Kasumi-1 (cell line): ENCODE data around the gene RDM1.
"Not testable (repeated sequence)": the region's sequence is repeated elsewhere in the genome, so short reads cannot be mapped to it uniquely, and the experiment has no call there.

Source experiments
- DNase-seq, 2 experiments: peaks; one replicate each; lab custom pipeline; 2025; lab: John Stamatoyannopoulos, UW

The RDM1 gene

GRCh38 chr17:35898283-35899070 lies 32.1 kb downstream of the RDM1 start:
- DNase-seq: peak; percentile 17 to 30

- DNase-seq: not testable (repeated sequence)
Measured at GRCh38 chr17:35897772-35898171, 32.8 kb downstream of the RDM1 start.

GRCh38 chr17:35895636-35896587 lies 34.7 kb downstream of the RDM1 start:
- peak; percentile 90 to 92 for DNase-seq

GRCh38 chr17:35894206-35894605 lies 36.4 kb downstream of the RDM1 start:
- DNase-seq: no peak

- DNase-seq: no peak
Measured at GRCh38 chr17:35893751-35894150, 36.8 kb downstream of the RDM1 start.

- DNase-seq: no peak
Measured at GRCh38 chr17:35892091-35893035, 38.2 kb downstream of the RDM1 start.

GRCh38 chr17:35891269-35891668 lies 39.3 kb downstream of the RDM1 start:
- DNase-seq: no peak

- DNase-seq: no peak
Measured at GRCh38 chr17:35890774-35891155, 39.8 kb downstream of the RDM1 start.

- no peak for DNase-seq
Measured at GRCh38 chr17:35889818-35890773, 40.5 kb downstream of the RDM1 start.

- no peak for DNase-seq
Measured at GRCh38 chr17:35889241-35889640, 41.3 kb downstream of the RDM1 start.

- DNase-seq: peak; percentile 82 to 83
Measured at GRCh38 chr17:35879773-35880654, 50.6 kb downstream of the RDM1 start, which contains the start of gene CCL5. CCL5 (minus strand) TSS chr17:35880360.

GRCh38 chr17:35878361-35878760 lies 52.2 kb downstream of the RDM1 start:
- no peak for DNase-seq

- DNase-seq: no peak
Measured at GRCh38 chr17:35877345-35878029, 53.1 kb downstream of the RDM1 start.

GRCh38 chr17:35876534-35876933 lies 54.0 kb downstream of the RDM1 start:
- DNase-seq: no peak

- DNase-seq: peak; percentile 60 to 64
Measured at GRCh38 chr17:35875800-35876139, 54.8 kb downstream of the RDM1 start.

GRCh38 chr17:35875072-35875799 lies 55.3 kb downstream of the RDM1 start:
- no peak for DNase-seq

GRCh38 chr17:35872196-35872980 lies 58.2 kb downstream of the RDM1 start:
- DNase-seq: no peak
